Prostate gland (tissue), 2 donors: ENCODE data around the gene TF. TPM values are rescaled to one million over a fixed set of nuclear protein-coding genes. Genes with fewer than 3 reads are reported as not detected.

Source experiments
- DNase-seq: peaks from one replicate; pipeline ENCODE4 v3.0.0-alpha.2; 2019; ENCODE audit warnings: low spot score
- H3K27ac ChIP-seq, 2 donors: fragments of 200-600 bp; sonication (generic); 2 replicates each; pipeline ENCODE4 v1.5.1; 2017 to 2019
- H3K27me3 ChIP-seq: fragments of 200-600 bp; sonication (generic); replicated peaks from 2 replicates; pipeline ENCODE4 v1.5.1; 2019; ENCODE audit not compliant: insufficient read depth
- H3K36me3 ChIP-seq, 2 donors: fragments of 200-600 bp; sonication (generic); 1 replicate in 1 of 2; 2 replicates in 1 of 2; pipeline versions ENCODE4 v1.5.1 to v1.8.1; 2017 to 2019
- H3K4me1 ChIP-seq: fragments of 200-600 bp; sonication (generic); replicated peaks from 2 replicates; pipeline ENCODE4 v1.5.1; 2019
- H3K4me3 ChIP-seq, 2 donors: fragments of 200-600 bp; sonication (generic); 2 replicates each; pipeline ENCODE4 v1.5.1; 2017 to 2019
- H3K9me3 ChIP-seq: fragments of 200-600 bp; sonication (generic); 2 replicates; pipeline ENCODE4 v1.5.1; 2017
- POLR2A ChIP-seq: fragments of 450-650 bp; IDR thresholded peaks from one replicate; pipeline ENCODE4 v1.6.1; 2016; ENCODE audit warnings: antibody characterized with exemption, mild to moderate bottlenecking
- POLR2AphosphoS5 ChIP-seq: sonication (generic); formaldehyde crosslinking; IDR thresholded peaks from one replicate; pipeline ENCODE4 v1.6.1; 2017; ENCODE audit warnings: antibody characterized with exemption
- WGBS: methylation state at CpG from one replicate; pipeline ENCODE4 v1.1.5; 2018; 5-methylcytosine and 5-hydroxymethylcytosine counted together
- intact Hi-C: fragments of 100-400 bp; cut with DNase I; formaldehyde crosslinking; loops from one replicate; pipeline ENCODE4 v1.14.2; 2022
- total RNA-seq, 2 donors: library from RNA; depleted of rRNA; stranded (reverse); fragments of >200 nt; gene quantifications; one replicate each; pipeline ENCODE4 v1.1.0, GENCODE V29; 2016
- TF ChIP-seq, protein P1 (sequence below), 4 experiments: fragments of 200-600 bp in 2 of 4; fragments of 450-650 bp in 2 of 4; sonication (generic) in 2 of 4; IDR thresholded peaks; 1 replicate in 3 of 4; 2 replicates in 1 of 4; pipeline ENCODE4 v1.5.1; 2016 to 2019; ENCODE audit warnings: antibody characterized with exemption in 4 of 4, mild to moderate bottlenecking in 2 of 4, moderate library complexity in 2 of 4

Gene TF
- total RNA-seq, 2 donors from 2014 or later = 15.1 to 57.9 TPM

DNA sequence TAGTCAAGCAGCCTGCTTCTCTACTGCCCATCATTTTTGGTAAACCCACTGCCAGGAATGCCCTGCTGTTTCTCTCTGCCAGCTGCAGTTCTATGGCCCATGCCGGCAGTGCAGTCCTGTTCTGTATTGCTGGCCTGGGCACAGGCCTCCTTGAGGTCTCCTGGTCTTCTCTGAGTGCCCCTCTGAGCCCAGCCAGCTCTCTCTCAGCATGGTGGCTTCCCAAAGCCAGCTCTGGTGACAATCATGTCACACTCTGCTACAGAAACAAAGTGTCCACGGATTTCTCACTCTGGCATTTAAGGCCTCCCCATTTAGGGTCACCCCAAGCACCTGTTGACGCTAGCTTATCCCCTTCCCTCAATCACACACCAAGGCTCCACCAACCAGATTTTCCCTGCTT is 83.9 kb downstream of the TF start:
- H3K27me3 ChIP-seq = no peaks in the 10 kb centered on the region
- intact Hi-C loops = no loop called here
- no peaks in the 10 kb centered on the region for H3K9me3 ChIP-seq
- no peak overlapping the region for H3K4me3 ChIP-seq
- no peak for TF ChIP-seq POLR2A
- TF ChIP-seq, protein P1, sequence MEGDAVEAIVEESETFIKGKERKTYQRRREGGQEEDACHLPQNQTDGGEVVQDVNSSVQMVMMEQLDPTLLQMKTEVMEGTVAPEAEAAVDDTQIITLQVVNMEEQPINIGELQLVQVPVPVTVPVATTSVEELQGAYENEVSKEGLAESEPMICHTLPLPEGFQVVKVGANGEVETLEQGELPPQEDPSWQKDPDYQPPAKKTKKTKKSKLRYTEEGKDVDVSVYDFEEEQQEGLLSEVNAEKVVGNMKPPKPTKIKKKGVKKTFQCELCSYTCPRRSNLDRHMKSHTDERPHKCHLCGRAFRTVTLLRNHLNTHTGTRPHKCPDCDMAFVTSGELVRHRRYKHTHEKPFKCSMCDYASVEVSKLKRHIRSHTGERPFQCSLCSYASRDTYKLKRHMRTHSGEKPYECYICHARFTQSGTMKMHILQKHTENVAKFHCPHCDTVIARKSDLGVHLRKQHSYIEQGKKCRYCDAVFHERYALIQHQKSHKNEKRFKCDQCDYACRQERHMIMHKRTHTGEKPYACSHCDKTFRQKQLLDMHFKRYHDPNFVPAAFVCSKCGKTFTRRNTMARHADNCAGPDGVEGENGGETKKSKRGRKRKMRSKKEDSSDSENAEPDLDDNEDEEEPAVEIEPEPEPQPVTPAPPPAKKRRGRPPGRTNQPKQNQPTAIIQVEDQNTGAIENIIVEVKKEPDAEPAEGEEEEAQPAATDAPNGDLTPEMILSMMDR (IDR thresholded peaks at IDR 0.05) = no peak
- no peak for TF ChIP-seq POLR2AphosphoS5
- DNase-seq = no peak
- no peaks in the 10 kb centered on the region for H3K4me1 ChIP-seq
- H3K27ac ChIP-seq = no peak overlapping the region
- 91% methylated on average over 3 of the region's 3 CpGs for WGBS
- H3K36me3 ChIP-seq = no peaks in the 10 kb centered on the region

DNA sequence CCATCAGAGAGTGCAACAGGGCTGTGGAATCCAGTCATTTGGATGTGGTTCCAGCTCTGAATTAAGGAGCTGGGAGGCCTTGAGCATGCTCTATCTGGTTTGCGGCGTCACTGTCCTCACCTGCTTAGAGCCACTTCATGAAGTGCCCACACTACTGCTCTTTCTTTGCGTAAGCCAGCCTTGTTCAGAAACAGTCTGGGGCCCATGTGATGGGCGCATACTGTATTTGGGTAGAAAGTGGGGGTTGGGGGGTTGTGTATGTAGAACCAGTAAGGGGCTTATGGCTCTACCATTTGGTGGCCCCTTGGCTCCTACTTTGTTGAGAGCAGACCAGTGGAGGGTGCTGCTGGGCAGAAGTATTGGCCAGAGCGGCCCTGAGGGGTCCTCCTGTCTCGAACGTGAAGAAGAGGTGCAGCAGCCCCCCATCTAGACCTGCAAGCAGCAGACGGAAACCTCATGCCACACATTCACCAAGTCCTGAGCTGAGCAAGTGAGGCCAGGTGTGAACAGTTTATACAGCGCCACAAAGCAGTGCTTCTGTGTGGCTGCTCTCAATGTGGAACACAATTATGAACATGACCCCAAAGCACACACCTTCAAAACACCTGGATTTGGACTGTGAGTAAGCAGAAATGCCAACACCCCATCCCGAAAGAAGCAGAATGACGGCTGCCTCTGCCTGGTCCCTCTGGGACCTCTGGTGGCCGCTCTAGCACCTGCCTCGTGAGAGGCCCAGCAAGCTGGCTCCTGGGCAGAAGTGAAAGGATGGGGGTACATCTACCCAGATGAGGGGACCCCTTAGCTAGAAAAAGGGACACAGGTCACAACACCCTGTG is 86.0 kb downstream of the TF start:
- Histone ChIP-seq H3K4me3 (no peak overlapping the region), H3K36me3 (no peaks in the 10 kb centered on the region), H3K27ac (no peak overlapping the region), H3K4me1 (no peaks in the 10 kb centered on the region), H3K27me3 (no peaks in the 10 kb centered on the region), H3K9me3 (no peaks in the 10 kb centered on the region)
- WGBS = 79% methylated on average over 13 of the region's 13 CpGs
- TF ChIP-seq POLR2AphosphoS5 = no peak
- TF ChIP-seq, protein P1 (IDR thresholded peaks at IDR 0.05) = no peak
- no peak for TF ChIP-seq POLR2A
- intact Hi-C loops = no loop called here
- no peak for DNase-seq

DNA sequence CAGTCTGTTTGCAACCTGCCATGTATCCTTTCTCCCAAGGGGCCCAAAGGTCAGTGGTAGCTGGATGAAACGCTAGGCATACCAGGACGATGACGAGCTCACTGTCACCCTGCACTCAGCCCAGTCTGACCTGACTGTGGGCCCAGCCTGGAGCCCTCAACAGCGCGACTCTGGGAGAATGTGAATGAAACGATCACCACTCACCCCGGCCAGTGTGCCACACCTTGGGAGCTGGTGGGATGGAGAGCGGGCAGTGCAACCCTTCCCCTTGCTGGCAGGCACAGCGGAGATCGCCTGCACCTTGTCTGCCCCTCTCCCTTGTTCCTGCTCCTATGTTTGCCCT is 86.6 kb downstream of the TF start:
- intact Hi-C loops = no loop called here
- WGBS = 98% methylated on average over 10 of the region's 10 CpGs
- H3K4me3 ChIP-seq = no peak overlapping the region
- H3K36me3 ChIP-seq = no peaks in the 10 kb centered on the region
- DNase-seq = no peak
- no peaks in the 10 kb centered on the region for H3K9me3 ChIP-seq
- H3K27ac ChIP-seq = no peak overlapping the region
- no peak for TF ChIP-seq POLR2A
- TF ChIP-seq, protein P1 (IDR thresholded peaks at IDR 0.05) = no peak
- no peak for TF ChIP-seq POLR2AphosphoS5
- no peaks in the 10 kb centered on the region for H3K4me1 ChIP-seq
- no peaks in the 10 kb centered on the region for H3K27me3 ChIP-seq

DNA sequence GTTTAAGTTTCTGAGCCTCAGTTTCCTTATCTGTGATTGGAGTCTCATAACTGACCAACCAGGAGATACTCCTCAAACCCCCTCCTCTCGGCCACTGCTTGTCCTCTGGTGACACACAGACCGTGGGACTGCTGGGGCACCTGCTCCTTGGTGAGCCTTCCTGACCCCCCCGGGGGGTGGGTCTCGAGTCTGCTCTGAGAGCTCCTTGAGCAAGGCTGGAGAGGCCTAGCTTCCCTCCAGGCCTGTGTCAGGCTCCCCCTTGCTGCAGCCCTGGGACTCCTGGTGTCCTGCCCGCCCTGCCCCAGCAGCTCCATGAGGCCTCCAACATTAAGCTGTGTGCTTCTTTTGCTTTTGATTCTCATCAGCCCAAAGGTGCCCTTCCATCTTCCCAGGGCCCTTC is 87.1 kb downstream of the TF start:
- intact Hi-C loops = no loop called here
- 89% methylated on average over 5 of the region's 5 CpGs for WGBS
- no peak for DNase-seq

More for the DNA sequence above, 87.1 kb downstream of the TF start:
- TF ChIP-seq POLR2A (no peak), POLR2AphosphoS5 (no peak)
- TF ChIP-seq, protein P1 (IDR thresholded peaks at IDR 0.05) = no peak
- Histone ChIP-seq H3K36me3 (no peaks in the 10 kb centered on the region), H3K9me3 (no peaks in the 10 kb centered on the region), H3K4me1 (no peaks in the 10 kb centered on the region), H3K27me3 (no peaks in the 10 kb centered on the region), H3K4me3 (no peak overlapping the region), H3K27ac (no peak overlapping the region)
